Bronchial epithelial cell (primary cell): Measurements from ENCODE around the gene FRAT1. TPM values are rescaled to one million over a fixed set of nuclear protein-coding genes. Genes with fewer than 3 reads are reported as not detected.

Experiments
- DNase-seq: peaks from one replicate; pipeline ENCODE4 v3.0.0-alpha.2; 2010; ENCODE audit warnings: low read depth
- FAIRE-seq: peaks from 2 replicates; lab custom pipeline; 2011; peaks lifted over from hg19 to GRCh38; lab: Jason Lieb, UNC
- H3K27me3 ChIP-seq: 2 replicates; pipeline ENCODE4 v1.5.1; 2011; ENCODE audit warnings: low read length; ENCODE audit not compliant: control insufficient read depth, insufficient read depth
- H3K36me3 ChIP-seq: 2 replicates; pipeline ENCODE4 v1.5.1; 2011; ENCODE audit warnings: low read length; ENCODE audit not compliant: control insufficient read depth, insufficient read depth
- H3K4me3 ChIP-seq: 2 replicates; pipeline ENCODE4 v1.5.1; 2011; ENCODE audit warnings: mild to moderate bottlenecking, low read depth, low read length, control low read depth
- CTCF ChIP-seq: IDR thresholded peaks from 2 replicates; pipeline ENCODE4 v1.5.1; 2011; ENCODE audit warnings: mild to moderate bottlenecking, moderate library complexity, low read length, control low read depth, inconsistent platforms; ENCODE audit not compliant: insufficient read depth, severe bottlenecking
- total RNA-seq: library from RNA; depleted of rRNA; stranded (reverse); fragments of >200 nt; gene quantifications from 2 replicates; pipeline ENCODE4 v1.2.1, GENCODE V29; 2014

Gene FRAT1
- total RNA-seq, 1 donor from 2014 or later, result 1.6 TPM

GRCh38 chr10:97323501-97323900 is 4.4 kb downstream of the FRAT1 start:
- DNase-seq (no peak), FAIRE-seq (no peak)
- no peak for TF ChIP-seq CTCF
- Histone ChIP-seq H3K27me3 (no peaks in the 10 kb centered on the region), H3K36me3 (no peaks in the 10 kb centered on the region), H3K4me3 (no peak overlapping the region)

- FAIRE-seq (no peak), DNase-seq (no peak)
- no peak for TF ChIP-seq CTCF
- no peak overlapping the region for H3K4me3 ChIP-seq
- no peaks in the 10 kb centered on the region for H3K27me3 ChIP-seq
- H3K36me3 ChIP-seq, result no peaks in the 10 kb centered on the region
These were observed 6.7 kb downstream of the FRAT1 start for GRCh38 chr10:97325754-97326153.

- FAIRE-seq (no peak), DNase-seq (no peak)
- no peaks in the 10 kb centered on the region for H3K27me3 ChIP-seq
- no peak overlapping the region for H3K4me3 ChIP-seq
- no peak for TF ChIP-seq CTCF
- H3K36me3 ChIP-seq, result no peaks in the 10 kb centered on the region
These were observed 8.6 kb downstream of the FRAT1 start for GRCh38 chr10:97327348-97328294.

DNA sequence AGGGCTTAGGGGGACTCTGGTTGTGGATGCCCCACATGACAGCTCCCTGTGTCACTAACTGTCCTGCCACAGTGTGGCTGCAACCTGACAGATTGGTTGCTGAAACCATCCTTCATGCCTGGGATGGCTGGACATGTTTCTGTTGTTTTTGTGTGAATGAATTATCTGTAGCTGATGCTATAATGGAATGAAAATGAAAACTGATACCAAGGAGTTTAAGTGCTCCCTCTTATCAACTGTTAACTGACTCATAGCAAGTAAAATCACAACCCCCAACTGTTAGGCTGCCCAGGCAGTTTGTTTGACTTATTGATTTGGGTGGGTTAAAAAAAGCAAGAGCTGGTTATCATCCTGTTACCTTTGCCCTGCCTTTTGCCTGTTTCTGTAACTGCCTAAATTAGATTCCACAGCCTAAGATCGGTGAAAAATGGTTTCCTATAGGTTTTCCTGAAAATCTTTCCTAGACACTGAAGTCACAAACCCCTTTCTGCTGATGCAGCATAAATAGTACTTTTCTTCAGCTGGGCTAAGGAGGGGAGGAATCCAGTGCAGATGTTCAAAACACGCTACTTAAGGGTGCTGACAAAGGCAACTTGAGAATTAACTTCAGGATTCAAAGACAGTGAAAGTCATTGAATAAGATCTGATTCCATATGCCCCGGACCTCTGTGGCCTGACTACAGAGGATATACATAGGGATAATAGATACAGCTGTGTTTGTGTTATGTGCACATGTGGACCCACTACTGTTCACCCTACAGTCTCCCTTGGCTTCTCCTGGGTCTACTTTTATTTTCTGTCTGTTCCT is 9.8 kb downstream of the FRAT1 start:
- no peak for FAIRE-seq
- Histone ChIP-seq H3K4me3 (no peak overlapping the region), H3K27me3 (no peaks in the 10 kb centered on the region), H3K36me3 (no peaks in the 10 kb centered on the region)
- DNase-seq, result no peak
- TF ChIP-seq CTCF, result no peak

GRCh38 chr10:97329766-97330165 is 10.7 kb downstream of the FRAT1 start:
- no peak for FAIRE-seq
- no peak for TF ChIP-seq CTCF
- H3K27me3 ChIP-seq, result no peaks in the 10 kb centered on the region

More at GRCh38 chr10:97329766-97330165, 10.7 kb downstream of the FRAT1 start:
- no peaks in the 10 kb centered on the region for H3K36me3 ChIP-seq
- DNase-seq, result no peak
- H3K4me3 ChIP-seq, result no peak overlapping the region
